Karpas-422 (cell line): ENCODE data around the gene CCKAR. TPM values are rescaled to one million over a fixed set of nuclear protein-coding genes. Genes with fewer than 3 reads are reported as not detected.

Experiments used
- DNase-seq: peaks from one replicate; pipeline ENCODE4 v3.0.0-alpha.2; 2015
- H2AFZ ChIP-seq: fragments of 200-600 bp; sonication (generic); 2 replicates; pipeline ENCODE4 v1.6.1; 2014; ENCODE audit warnings: antibody characterized with exemption, low read length, mixed read lengths
- H3K27ac ChIP-seq: fragments of 200-600 bp; sonication (generic); 2 replicates; pipeline ENCODE4 v1.5.1; 2014; ENCODE audit warnings: mild to moderate bottlenecking, low read length, moderate library complexity
- H3K27me3 ChIP-seq: fragments of 200-600 bp; sonication (generic); 2 replicates; pipeline ENCODE4 v1.6.1; 2014; ENCODE audit warnings: low read length, mixed read lengths
- H3K36me3 ChIP-seq: fragments of 200-600 bp; sonication (generic); 2 replicates; pipeline ENCODE4 v1.6.1; 2014; ENCODE audit warnings: low read length, mixed read lengths; ENCODE audit not compliant: insufficient read depth
- H3K4me1 ChIP-seq: fragments of 200-600 bp; sonication (generic); 2 replicates; pipeline ENCODE4 v1.6.1; 2014; ENCODE audit warnings: mild to moderate bottlenecking, low read length, mixed read lengths
- H3K4me2 ChIP-seq: fragments of 200-600 bp; sonication (generic); 2 replicates; pipeline ENCODE4 v1.6.1; 2014; ENCODE audit warnings: low read length, low read depth, mild to moderate bottlenecking; ENCODE audit not compliant: poor library complexity, severe bottlenecking
- H3K4me3 ChIP-seq: fragments of 200-600 bp; sonication (generic); 2 replicates; pipeline ENCODE4 v1.5.1; 2014; ENCODE audit warnings: mild to moderate bottlenecking, antibody characterized with exemption, low read length, mixed read lengths
- H3K79me2 ChIP-seq: fragments of 200-600 bp; sonication (generic); 2 replicates; pipeline ENCODE4 v1.6.1; 2014; ENCODE audit warnings: mild to moderate bottlenecking, low read length, mixed read lengths
- H3K9ac ChIP-seq: fragments of 200-600 bp; sonication (generic); 2 replicates; pipeline ENCODE4 v1.6.0; 2014; ENCODE audit warnings: low read length
- H3K9me2 ChIP-seq: fragments of 200-600 bp; sonication (generic), shearing (Covaris generic); replicated peaks from 2 replicates; pipeline ENCODE4 v1.6.0; 2014; ENCODE audit warnings: mild to moderate bottlenecking, low read length, moderate library complexity; ENCODE audit not compliant: insufficient read depth
- H3K9me3 ChIP-seq: fragments of 300-700, 200-600 bp; sonication (generic); 2 replicates; pipeline ENCODE4 v1.6.1; 2014; ENCODE audit warnings: low read length, mixed read lengths
- H4K20me1 ChIP-seq: fragments of 200-600 bp; sonication (generic); 2 replicates; pipeline ENCODE4 v1.6.1; 2014; ENCODE audit warnings: mild to moderate bottlenecking, antibody characterized with exemption, low read length, low read depth; ENCODE audit not compliant: insufficient read depth
- total RNA-seq: library from RNA; depleted of rRNA; stranded (reverse); fragments of >200 nt; shearing (Covaris generic); gene quantifications from 2 replicates; pipeline ENCODE4 v1.2.3, GENCODE V29; 2014; ENCODE audit warnings: low replicate concordance

Gene CCKAR
- total RNA-seq, 1 experiment from 2014 or later: not detected

DNA sequence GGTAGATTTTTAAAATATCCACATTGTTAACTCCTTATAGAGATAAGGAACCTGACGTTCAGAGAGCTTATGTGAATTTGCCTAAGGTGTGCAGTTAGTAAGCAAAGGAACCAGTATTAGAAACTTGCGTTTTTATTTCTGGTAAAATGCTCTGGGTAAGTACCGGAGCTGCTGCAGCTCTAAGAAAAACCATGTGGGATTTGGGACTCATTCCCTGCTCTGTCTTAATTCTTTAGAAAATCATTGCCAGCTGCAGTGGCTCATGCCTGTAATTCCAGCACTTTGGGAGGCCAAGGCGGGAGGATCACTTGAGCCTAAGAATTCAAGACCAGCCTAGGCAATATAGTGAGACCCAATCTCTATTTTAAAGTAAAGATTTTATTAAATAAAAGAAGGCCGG, 5.8 kb downstream of the CCKAR start:
- Histone ChIP-seq H3K27me3 (no peaks in the 10 kb centered on the region), H3K36me3 (no peaks in the 10 kb centered on the region), H3K79me2 (no peaks in the 10 kb centered on the region), H2AFZ (no peak overlapping the region), H3K4me2 (no peak overlapping the region), H3K4me3 (no peak overlapping the region), H3K4me1 (no peaks in the 10 kb centered on the region), H4K20me1 (no peaks in the 10 kb centered on the region), H3K9me3 (no peaks in the 10 kb centered on the region), H3K9me2 (no peaks in the 10 kb centered on the region), H3K9ac (no peak overlapping the region), H3K27ac (no peak overlapping the region)
- no peak for DNase-seq

DNA sequence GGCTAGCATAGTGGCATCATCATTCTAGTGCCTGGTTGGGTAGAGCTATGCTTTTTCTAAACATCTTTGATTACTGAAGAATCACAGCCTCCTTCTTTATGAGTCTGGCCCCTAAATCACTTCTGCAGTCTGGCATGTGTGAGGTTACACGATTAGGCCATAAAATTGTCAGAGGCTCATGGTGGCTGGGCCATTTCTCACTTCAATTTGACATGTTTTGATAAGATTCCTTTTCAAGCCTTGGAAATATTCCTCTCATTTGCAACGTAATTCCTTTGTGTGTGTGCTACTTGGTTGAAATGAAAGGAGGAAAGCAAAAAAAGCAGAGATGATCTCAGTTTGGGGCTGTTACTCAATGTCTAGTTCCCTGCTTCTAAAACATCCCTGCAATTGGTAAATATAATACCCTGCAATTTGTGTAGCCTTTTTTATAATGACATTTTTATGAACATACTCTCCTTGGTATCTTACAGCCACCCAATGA, 6.2 kb downstream of the CCKAR start:
- Histone ChIP-seq H3K36me3 (no peaks in the 10 kb centered on the region), H3K79me2 (no peaks in the 10 kb centered on the region), H2AFZ (no peak overlapping the region), H3K27me3 (no peaks in the 10 kb centered on the region), H3K27ac (no peak overlapping the region), H3K9me3 (no peaks in the 10 kb centered on the region), H3K9me2 (no peaks in the 10 kb centered on the region), H4K20me1 (no peaks in the 10 kb centered on the region), H3K9ac (no peak overlapping the region), H3K4me2 (no peak overlapping the region), H3K4me1 (no peaks in the 10 kb centered on the region), H3K4me3 (no peak overlapping the region)
- DNase-seq: peak; percentile 23

DNA sequence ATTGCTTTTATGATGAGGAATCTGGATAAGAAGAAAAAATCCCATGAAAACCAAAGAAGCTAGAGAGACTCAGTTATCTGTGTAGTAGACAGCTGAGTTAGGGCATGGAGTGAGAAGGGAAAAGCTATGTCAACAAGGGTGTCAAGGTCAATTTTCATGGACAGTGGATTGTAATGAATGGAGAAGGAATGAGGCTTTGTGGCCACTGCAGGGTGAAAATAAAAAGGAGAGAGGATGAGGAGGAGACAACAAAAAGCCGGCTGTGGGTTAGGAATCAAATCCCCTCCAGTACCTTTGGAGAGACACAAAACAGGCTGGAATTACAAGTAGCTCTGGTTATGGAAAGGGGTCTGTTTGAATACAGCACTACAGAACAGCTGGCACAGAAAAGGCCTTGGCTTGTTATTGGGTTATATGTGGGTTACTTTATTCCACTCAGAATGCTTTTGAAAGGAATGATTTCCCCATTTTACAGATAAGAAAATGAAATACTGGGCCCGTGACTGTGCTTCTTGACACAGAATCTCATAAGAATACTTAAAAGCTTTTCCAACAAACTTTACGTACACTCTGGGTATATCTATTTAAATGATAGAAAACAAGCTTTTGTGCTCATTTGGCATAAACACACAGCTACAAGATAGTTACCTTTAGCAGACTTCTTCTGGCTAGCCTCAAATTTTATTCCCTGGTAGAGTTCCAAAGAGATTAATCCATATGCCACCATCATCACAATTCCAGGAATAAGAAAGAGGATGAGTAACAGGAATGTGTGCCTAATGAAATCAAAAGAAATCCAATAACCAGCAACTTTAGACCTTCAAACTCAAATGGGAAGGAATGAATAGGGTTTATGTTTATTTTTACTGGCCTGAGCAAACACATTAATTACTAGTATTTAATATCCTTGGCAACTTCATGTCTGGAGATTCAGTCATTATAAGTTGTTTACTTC, 7.5 kb downstream of the CCKAR start:
- no peak overlapping the region for H3K9ac ChIP-seq
- no peak overlapping the region for H2AFZ ChIP-seq
- H3K27me3 ChIP-seq: no peaks in the 10 kb centered on the region
- peak; percentile 20 for DNase-seq
- no peaks in the 10 kb centered on the region for H3K36me3 ChIP-seq
- no peak overlapping the region for H3K4me3 ChIP-seq
- no peaks in the 10 kb centered on the region for H4K20me1 ChIP-seq
- H3K4me1 ChIP-seq: no peaks in the 10 kb centered on the region
- H3K4me2 ChIP-seq: no peak overlapping the region
- H3K9me2 ChIP-seq: no peaks in the 10 kb centered on the region
- no peak overlapping the region for H3K27ac ChIP-seq
- no peaks in the 10 kb centered on the region for H3K9me3 ChIP-seq
- H3K79me2 ChIP-seq: no peaks in the 10 kb centered on the region

DNA sequence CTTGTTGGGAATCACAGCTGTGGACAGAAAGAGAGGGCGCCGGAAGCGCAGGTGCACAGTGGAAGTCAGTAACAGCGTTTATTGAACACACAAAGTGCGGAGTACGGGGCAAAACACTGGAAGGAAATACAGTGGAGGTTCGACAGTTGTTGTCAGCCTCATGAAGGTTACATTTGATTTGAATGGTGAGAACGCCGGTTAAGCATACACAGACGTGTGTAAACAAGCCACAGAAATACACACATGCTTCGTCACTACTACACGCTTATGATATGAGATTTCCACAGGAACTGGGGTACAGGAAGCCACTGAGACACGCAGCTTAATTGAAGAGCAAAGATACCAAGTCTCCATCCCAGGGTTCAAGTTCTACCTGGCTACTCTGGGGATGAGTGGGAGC, 12.0 kb downstream of the CCKAR start:
- Histone ChIP-seq H3K4me1 (no peaks in the 10 kb centered on the region), H3K36me3 (no peaks in the 10 kb centered on the region), H3K9me3 (no peaks in the 10 kb centered on the region), H2AFZ (no peak overlapping the region), H3K79me2 (no peaks in the 10 kb centered on the region), H3K27me3 (no peaks in the 10 kb centered on the region), H4K20me1 (no peaks in the 10 kb centered on the region), H3K4me2 (no peak overlapping the region), H3K4me3 (no peak overlapping the region), H3K27ac (no peak overlapping the region), H3K9ac (no peak overlapping the region), H3K9me2 (no peaks in the 10 kb centered on the region)
- no peak for DNase-seq

DNA sequence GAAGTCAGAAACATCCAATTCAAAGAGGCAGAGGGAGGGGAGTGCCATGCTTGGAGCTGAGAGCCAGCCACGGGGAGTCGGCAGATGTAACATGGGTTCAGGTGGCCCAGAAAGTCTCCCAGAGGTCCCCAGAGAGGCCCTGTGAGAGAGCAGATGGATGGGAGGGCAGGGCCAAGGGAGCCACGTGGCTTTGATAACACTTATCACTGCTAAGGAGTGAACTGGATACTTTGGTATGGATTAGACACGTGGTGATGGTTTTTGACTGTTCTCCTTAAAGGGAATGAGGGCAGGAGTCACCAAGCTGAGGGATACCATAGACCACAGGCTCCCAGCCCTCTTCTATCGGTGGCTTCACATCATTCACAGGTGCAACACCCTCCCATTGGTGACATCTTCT, 13.7 kb downstream of the CCKAR start:
- DNase-seq: peak; percentile 26
- no peak overlapping the region for H3K9ac ChIP-seq
- H3K9me2 ChIP-seq: no peaks in the 10 kb centered on the region
- H3K36me3 ChIP-seq: no peaks in the 10 kb centered on the region
- H3K4me1 ChIP-seq: no peaks in the 10 kb centered on the region
- no peaks in the 10 kb centered on the region for H4K20me1 ChIP-seq
- no peak overlapping the region for H3K4me2 ChIP-seq
- no peak overlapping the region for H3K27ac ChIP-seq
- no peak overlapping the region for H3K4me3 ChIP-seq
- H2AFZ ChIP-seq: no peak overlapping the region
- H3K27me3 ChIP-seq: no peaks in the 10 kb centered on the region
- no peaks in the 10 kb centered on the region for H3K79me2 ChIP-seq
- H3K9me3 ChIP-seq: no peaks in the 10 kb centered on the region

DNA sequence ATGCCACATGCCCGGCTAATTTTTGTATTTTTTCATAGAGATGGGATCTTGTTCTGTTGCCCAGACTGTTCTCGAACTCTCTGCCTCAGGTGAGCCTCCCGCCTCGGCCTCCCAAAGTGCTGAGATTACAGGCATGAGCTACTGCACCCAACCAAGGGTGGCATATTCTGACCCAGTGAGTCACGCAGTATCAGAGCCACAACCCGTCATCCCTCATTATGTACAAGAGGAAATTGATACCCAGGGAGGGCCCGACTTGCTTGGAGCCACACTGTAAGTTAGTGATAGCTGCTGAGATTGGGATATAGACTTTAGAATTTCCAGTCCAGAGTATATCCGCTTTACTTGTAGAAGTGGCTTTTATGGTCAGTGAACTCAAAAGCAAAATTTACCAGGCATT, 14.6 kb downstream of the CCKAR start:
- Histone ChIP-seq H3K4me2 (no peak overlapping the region), H3K36me3 (no peaks in the 10 kb centered on the region), H3K4me1 (no peaks in the 10 kb centered on the region), H3K9me2 (no peaks in the 10 kb centered on the region), H3K27ac (no peak overlapping the region), H3K79me2 (no peaks in the 10 kb centered on the region), H3K4me3 (no peak overlapping the region), H2AFZ (no peak overlapping the region), H3K9me3 (no peaks in the 10 kb centered on the region), H3K27me3 (no peaks in the 10 kb centered on the region), H3K9ac (no peak overlapping the region), H4K20me1 (no peaks in the 10 kb centered on the region)
- DNase-seq: peak; percentile 6

DNA sequence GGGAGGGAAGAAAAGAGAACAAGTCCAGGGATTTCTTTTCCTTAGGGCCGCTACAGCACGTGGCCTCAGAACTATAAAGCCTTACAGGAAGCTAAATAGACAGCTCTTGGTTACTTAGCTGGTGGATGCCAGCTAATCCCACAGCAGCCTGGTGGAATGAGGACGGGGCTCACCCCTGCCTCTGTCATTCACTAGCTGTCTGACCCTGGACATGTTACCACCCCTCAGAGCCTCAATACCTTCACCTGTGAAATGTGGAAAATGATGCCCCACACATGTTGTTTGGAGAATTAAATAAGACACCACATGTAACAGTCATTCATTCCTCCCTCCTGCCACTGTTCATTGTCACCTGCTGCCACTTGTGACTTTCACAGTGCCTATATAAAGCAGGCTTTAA, 15.7 kb downstream of the CCKAR start:
- H3K9me2 ChIP-seq: no peaks in the 10 kb centered on the region
- no peaks in the 10 kb centered on the region for H3K79me2 ChIP-seq
- peak; percentile 32 for DNase-seq
- no peak overlapping the region for H3K9ac ChIP-seq
- H2AFZ ChIP-seq: no peak overlapping the region
- no peaks in the 10 kb centered on the region for H3K36me3 ChIP-seq
- no peaks in the 10 kb centered on the region for H3K9me3 ChIP-seq
- H3K4me1 ChIP-seq: no peaks in the 10 kb centered on the region
- no peak overlapping the region for H3K27ac ChIP-seq
- no peaks in the 10 kb centered on the region for H4K20me1 ChIP-seq
- H3K27me3 ChIP-seq: no peaks in the 10 kb centered on the region
- no peak overlapping the region for H3K4me3 ChIP-seq
- no peak overlapping the region for H3K4me2 ChIP-seq

DNA sequence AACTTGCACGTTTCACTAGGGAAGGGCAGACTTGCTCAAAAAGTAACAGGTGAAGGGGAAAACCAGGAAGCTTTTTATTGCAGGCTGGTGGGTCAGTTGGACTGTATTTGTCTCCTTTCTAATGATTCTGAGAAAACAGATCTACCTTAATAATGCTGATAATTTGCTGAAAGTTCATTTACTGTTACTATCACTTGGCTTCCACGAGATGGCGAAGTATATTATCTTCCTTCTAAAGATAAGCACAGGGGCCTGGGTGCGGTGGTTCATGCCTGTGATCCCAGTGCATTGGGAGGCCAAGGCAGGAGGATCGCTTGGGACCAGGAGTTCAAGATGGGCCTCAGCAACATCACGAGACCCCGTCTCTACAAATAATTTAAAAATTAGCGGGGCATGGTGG, 16.4 kb downstream of the CCKAR start:
- H2AFZ ChIP-seq: no peak overlapping the region
- no peak overlapping the region for H3K9ac ChIP-seq
- H3K27me3 ChIP-seq: no peaks in the 10 kb centered on the region
- H3K4me1 ChIP-seq: no peaks in the 10 kb centered on the region
- H3K79me2 ChIP-seq: no peaks in the 10 kb centered on the region
- no peaks in the 10 kb centered on the region for H3K9me3 ChIP-seq
- no peaks in the 10 kb centered on the region for H3K9me2 ChIP-seq
- peak; percentile 52 for DNase-seq
- H3K4me2 ChIP-seq: no peak overlapping the region
- H4K20me1 ChIP-seq: no peaks in the 10 kb centered on the region
- H3K36me3 ChIP-seq: no peaks in the 10 kb centered on the region
- no peak overlapping the region for H3K4me3 ChIP-seq
- H3K27ac ChIP-seq: no peak overlapping the region
